ENCODE data around the gene DISC1.

Gene DISC1

DNA sequence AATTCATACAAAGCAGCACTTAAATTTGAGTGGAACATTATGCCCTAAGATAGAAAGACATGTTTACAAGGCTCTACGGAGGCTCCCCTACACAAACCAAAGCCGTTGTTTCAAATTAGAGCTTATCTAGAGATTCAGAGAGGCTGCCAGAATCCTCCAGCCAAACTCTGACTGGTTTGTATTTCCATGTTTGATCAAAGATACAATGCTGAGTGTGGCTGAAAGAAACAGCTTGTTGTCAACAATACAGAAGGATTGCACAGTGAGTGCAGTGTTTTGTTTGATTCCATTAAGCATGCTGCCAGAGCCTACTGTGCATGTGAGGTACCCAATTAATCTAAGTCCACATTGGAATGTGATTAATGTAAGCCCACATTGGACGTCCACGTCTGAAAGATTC, 402.7 kb downstream of the DISC1 start:
- DNase-seq, result no peak

DNA sequence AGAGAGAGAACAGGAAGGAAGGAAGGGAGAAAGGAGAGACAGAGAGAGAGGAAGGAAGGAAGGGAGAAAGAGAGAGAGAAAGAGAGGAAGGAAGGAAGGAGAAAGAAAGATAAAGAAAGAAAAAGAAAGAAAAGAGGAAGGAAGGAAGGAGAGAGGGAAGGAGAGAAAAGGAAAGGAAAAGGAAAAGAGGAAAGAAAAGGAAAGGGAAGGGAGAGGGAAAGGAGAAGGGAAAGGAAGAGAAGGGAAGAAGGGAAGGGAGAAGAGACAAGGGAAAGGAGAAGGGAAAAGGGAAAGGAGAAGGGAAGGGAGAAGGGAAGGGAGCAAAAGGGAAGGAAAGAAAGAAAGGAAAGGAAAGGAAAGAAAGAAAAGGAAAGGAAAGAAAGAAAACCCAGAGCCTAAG, 404.6 kb downstream of the DISC1 start:
- DNase-seq, result no peak

DNA sequence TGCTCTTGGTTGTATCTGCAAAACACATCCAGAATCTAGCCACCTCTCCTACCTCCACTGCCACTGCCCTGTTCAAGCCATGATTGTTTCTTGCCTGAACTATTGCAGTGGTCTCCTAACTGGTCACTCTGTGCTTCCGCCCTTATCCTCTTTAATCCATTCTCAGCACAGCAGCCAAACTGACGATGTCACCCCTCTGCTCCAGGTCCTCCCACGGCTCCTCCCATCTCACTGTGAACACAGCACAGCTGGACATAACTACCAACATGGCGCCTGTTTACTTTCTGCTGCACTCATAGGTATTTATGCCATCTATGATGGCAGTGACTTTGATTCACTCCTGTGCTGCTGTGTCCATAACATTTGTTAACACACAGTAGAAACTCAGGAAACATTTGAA, 406.7 kb downstream of the DISC1 start:
- DNase-seq, result no peak

- no peak for DNase-seq
Measured at GRCh38 chr1:232034556-232034955, 408.0 kb downstream of the DISC1 start.

DNA sequence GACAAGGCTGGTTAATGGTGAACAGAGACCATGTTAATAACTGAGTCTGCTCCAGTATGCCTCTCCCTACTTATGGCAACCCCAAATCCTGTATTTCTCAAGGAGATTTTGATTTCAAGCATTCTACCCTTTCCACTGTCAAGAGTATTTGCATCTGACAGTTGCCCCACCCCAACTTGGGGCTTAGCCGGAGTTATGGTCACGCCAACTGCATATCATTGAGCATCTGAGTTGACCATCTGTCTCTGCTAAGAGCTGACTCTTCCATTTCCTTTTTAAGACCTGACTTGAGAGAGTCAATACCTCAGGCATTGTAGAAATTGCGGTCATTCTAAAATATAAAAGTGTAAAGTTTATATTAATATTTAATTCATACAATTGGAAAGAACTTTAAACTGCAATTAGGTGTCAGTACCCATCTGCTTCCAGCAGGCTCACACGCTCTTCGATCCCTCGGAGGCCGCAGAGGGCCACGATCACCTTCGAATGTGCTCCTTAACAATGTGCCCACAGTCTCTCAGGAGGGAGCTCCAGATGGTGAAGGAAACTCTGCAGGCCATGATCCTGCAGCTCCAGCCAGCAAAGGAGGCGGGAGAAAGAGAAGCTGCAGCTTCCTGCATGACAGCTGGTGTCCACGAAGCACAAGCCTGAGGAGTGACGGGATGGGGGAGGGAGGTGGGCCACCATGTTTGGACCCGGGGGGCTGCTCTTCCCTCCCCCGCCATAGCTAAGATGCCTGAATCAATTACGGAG, 409.8 kb downstream of the DISC1 start:
- no peak for DNase-seq

DNA sequence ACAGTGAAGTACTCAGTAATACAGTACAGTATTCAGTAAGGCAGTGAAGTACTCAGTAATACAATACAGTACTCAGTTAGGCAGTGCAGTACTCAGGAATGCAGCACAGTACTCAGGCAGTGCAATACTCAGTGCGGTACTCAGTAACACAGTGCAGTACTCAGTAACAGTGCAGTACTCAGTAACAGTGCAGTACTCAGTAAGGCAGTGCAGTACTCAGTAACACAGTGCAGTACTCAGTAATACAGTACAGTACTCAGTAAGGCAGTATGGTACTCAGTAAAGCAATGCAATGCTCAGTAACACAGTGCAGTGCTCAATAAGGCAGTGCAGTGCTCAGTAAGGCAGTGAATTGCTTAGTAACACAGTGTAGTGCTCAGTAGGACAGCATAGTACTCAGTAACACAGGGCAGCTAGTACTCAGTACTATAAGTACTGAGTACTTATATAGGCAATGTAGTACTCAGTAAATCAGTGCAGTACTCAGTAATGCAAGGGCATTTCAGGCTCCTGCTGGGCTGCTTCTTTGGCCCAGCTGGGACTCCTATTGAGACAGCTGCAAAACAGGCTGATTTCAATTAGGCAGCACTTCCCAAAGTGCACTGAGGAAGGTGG, 411.3 kb downstream of the DISC1 start:
- DNase-seq, result no peak

- DNase-seq, result no peak
Measured at GRCh38 chr1:232038706-232039677, 412.4 kb downstream of the DISC1 start.

DNA sequence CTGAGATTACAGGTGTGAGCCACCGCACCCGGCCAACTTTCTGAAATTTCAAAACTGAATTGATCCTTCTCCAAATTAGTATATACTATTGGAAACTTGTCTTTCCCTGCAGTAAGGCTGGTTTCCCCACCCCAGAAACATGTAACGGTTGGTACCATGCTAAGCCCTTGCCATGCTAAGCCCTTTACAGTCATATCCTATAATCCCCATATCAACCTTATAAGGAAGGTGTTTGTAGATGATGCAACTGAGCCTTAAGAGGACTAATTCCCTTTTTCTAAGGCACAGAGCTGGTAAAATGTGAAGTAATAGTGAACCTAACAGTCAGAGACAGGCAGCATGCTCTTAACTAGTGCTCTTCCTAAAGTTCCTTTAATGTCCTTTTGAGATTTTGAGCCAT, 413.7 kb downstream of the DISC1 start:
- DNase-seq, result no peak

- no peak for DNase-seq
Measured at GRCh38 chr1:232044728-232045127, 418.1 kb downstream of the DISC1 start.

DNA sequence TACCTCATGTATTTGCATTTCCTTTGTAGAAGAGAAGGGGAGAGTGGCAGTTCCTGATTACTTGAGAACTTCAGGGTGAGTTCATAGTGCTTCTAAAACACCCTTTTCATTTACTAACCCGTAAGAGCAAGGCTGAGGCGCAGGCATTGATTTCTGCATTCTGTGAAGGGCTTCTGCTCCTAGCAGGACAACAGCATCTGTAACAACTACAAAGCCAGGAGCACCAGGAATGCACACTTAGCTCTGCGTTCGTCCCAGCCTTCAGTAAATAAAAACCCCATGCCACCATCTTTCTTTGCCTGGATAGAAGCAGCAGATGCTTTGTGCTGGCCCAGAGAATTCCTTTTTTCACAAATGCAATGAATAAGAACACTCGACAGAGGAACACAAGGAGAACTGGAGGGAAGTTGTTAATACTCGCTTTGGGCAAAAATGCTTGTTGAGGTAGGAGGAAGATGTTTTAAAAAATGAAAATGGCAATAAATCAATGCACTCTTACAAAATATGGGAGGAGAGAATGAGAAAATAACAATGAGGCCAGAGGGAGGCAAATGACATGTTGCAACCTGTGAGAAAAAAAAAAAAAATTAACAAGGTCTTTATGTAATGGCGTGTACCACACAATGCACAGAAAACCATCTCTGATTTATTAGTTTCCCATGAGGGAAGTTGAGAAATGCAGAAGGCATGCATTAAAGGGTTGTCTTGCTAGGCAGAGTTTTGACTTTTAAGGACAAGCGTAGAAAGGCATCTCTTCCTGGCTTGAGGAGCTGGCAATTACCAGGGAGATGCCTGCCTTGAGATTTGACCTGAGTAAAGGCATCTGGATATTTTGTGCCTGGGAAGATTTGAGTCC, 418.8 kb downstream of the DISC1 start:
- DNase-seq, result no peak

DNA sequence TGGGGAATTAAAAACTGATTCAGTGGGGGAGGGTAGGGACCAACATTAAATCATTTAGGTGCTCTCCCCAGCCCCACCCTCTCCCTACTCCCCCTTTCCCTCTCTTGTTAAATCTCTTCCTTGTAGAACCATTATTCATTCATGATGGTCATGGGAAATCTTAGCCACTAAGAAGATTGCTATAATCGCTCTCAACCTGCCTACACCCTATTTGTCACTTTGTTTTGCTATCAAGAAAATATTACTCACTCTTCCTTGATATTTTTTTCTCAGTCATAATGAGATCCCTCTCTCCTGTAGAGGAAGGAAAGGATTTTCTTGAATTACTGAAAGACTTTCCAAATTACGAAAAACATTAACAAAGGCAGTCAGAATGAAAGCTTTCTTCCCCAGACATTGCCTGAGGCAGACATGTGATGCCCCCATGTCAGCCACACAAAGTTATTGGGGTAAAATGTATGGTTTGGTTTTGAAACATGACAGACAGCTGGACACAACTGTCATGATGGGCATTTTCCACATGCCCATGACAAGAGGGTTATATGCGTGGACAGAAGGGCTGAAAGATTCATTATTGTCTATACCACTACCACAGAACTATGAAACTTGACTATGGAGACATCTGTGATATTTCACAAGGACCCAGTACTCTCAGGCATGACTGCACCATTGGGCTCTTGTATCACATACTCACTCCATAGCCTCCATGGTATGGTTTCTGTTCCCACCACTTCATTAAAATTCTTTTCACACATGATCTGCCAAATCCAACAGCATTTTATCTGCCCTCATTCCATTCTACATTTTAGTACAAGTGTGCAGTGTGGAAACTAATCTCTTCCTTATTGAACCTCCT, 420.1 kb downstream of the DISC1 start:
- no peak for DNase-seq

DNA sequence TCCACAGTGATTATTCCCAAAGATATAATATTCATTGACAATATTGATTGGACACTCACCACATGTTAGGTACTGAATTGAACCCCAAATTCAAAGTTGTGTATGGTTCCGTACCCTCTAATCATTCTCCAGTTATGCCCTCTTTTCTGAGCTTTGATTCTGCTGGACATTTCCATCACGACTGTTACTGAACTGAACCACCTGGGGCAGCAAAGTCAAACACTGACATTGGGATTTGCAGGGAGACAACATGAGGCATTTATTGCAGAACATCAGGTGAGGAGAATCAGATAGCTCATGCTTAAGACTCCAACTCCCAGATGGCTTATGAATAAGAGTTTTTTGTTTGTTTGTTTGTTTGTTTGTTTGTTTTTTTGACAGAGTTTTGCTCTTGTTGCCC, 420.9 kb downstream of the DISC1 start:
- no peak for DNase-seq

GRCh38 chr1:232048481-232048880, 421.9 kb downstream of the DISC1 start:
- DNase-seq, result no peak

- DNase-seq, result no peak
Measured at GRCh38 chr1:232049335-232049734, 422.7 kb downstream of the DISC1 start.

DNA sequence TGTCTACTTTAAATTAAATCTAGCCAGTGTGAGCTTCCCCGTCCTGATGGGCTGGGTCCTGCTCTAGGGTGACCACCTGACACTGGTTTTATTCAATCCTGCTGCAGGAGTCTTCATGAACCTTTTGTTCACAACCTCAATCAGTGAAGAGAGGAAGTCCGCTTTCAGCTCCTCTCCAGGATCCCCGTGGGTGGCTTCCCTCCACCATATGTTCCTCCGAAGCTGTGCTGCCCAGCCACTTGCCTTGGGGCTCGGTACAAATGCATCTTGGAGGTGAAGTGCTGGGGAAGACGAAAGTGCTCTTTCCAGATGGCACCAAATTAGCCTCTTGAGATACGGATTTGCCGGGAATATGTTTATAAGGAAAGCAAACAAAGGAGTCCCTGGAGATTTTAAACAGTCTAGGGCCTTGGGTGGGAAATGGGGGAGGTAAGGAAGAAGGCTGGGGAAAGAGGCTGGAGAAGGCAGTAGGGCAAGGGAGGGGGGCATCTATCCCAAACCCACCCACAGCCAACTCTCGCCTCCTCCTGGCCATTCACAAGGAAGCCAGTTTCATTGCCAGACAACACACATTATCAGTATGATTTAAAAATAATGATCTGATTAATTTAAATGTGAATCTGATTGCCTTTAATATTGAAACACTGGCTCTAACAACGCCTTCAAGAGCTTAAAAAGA, 430.8 kb downstream of the DISC1 start:
- DNase-seq, result no peak

GRCh38 chr1:232057896-232058274, 431.3 kb downstream of the DISC1 start:
- DNase-seq, result no peak

DNA sequence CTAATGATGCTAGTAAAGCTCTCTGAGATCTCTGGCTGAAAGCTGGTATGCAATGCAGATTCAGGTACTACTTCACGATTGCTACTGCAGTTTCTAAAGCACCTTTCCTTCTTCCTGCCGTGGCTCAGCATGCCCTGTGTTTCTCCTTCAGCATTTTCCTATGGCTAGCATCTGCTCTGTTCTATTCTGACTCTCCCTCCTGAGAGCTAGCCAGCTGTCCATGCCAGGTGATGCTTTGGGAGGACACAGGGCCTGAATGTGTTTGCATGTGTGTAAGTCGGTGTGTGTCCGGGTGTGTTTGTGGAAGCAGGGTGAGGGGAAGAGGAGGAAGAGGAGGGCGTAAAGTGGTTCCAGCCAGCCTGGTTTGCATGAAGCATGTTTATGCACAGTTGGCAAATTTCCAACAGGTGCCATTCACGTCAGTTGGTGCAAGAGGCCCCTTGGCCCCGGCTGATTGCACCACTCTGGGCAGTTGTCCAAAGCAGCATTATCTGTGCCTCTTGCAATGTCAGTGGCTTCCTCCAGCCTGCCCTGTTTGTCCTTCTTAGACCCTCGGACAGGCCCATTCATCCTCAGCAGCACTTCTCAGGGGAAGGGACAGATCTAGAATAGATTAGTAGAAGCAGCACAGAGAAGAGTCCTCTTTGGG, 433.3 kb downstream of the DISC1 start:
- DNase-seq, result no peak

DNA sequence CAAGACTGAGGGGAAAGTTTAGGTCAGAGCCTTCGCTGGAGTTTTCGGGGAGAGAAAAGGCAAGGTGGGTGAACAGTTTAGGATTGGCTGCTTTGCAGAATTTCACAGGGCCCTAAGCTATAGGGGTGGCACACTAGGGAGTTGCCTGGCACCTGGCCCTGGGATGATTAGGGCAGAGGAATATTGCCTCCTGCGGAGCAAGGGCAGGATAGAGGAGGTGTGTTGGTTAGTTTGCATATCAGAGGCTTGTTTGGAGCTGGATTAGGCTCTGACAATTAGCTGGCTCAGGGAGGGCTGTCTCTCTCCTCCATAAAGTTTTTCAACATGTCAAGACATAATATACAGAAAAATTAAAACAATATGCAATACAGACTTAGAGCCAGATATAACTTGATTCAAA, 436.4 kb downstream of the DISC1 start:
- DNase-seq, result no peak

DNA sequence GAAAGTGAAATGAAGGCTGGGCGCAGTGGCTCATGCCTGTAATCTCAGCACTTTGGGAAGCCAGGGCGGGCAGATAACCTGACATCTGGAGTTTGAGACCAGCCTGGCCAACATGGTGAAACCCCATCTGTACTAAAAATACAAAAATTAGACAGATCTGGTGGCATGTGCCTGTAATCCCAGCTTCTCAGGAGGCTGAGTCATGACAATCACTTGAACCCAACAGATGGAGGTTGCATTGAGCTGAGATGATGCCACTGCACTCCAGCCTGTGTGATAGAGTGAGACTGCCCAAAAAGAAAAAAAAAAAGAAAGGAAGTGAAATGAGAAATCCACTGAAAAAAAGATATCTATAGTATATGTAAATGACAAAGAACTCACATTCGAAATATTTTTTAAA, 439.9 kb downstream of the DISC1 start:
- DNase-seq, result no peak

- no peak for DNase-seq
Measured at GRCh38 chr1:232074265-232074664, 447.7 kb downstream of the DISC1 start.

- no peak for DNase-seq
Measured at GRCh38 chr1:232077809-232078208, 451.2 kb downstream of the DISC1 start.

All from activated CD4-positive, alpha-beta T cell treated with anti-CD3 and anti-CD28 coated beads, Interleukin-2, amount 50 U/mL, for 1 hour (primary cell).